Activated CD8-positive, alpha-beta memory T cell treated with anti-CD3 and anti-CD28 coated beads, Interleukin-2, amount 50 U/mL, for 1 hour (primary cell): ENCODE results near the gene ZXDC.

Experiments
- DNase-seq: peaks from one replicate; pipeline ENCODE4 v3.0.0-alpha.2; 2020; ENCODE audit errors: extremely low read depth

The ZXDC gene

DNA sequence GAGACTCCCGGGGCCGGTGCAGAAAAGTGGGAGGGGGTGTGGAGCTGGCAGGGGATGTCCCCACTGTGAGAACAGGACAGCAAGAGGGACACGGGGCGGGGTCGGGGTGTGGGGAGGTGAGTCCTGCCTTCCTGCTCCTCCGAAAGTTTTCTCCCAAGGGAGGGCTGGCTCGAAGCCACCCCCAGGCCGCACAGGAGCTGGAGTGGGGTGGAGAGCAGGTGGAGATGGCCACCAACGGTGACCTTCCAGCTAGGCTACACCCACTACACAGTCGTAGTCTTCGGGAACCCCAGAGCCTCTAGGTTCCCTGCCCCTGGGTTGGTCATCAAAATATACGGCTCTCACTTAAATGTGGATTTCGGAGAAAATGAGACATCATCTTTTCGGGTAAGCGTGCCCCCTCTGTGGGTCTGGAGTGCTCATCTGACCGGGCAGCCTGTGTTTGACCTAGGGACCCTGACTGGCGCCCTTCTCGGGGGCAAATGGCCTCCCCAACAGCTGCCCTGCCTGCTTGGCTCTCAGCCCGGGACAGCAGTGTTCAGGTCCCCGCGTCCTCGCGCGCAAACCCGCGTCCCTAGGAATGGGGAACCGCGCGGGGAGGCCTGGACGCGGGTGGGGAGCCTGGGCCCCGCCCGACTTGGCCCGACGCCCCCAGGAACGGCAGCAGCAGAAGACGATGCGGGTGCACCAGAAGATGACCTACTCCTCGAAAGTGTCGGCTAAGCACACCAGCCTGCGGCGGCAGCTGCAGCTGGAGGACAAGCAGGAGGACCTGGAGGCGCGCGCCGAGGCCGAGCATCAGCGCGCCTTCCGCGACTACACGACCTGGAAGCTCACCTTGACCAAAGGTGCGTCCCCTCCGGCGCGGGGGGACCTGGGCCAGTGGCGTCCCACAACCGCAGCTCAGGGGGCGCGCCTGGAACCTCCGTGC lies 59.8 kb downstream of the ZXDC start:
- no peak for DNase-seq

DNA sequence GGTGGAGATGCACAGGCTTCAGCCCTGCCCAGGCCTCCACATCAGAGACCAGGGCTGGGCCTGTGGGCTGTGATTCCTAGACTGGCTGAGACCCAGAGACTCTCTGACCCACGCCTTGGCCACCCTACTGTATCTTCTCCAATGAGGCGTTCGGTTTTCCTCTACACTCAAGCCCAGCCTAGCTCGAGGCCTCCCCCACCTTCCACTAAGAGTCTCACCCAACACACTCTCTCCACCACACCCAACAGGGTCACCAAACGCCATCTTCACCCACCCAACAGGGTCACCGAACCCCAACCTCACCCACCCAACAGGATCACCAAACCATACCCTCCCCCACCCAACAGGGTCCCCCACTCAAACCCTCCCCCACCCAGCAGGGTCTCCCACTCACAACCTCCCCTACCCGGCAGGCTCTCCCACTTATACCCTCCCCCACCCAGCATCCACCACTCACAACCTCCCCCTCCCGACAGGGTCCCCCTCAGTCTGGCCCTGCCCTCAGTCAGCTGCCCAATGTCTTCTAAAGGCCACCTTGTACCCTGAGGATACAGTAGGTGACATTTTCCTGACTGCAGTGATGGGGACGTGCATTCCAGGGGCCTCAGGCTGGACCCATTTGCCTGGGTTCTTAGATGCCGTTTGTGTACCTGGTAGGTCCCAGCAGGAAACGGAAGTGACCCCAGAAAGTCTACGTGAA lies 60.6 kb downstream of the ZXDC start:
- DNase-seq = no peak

DNA sequence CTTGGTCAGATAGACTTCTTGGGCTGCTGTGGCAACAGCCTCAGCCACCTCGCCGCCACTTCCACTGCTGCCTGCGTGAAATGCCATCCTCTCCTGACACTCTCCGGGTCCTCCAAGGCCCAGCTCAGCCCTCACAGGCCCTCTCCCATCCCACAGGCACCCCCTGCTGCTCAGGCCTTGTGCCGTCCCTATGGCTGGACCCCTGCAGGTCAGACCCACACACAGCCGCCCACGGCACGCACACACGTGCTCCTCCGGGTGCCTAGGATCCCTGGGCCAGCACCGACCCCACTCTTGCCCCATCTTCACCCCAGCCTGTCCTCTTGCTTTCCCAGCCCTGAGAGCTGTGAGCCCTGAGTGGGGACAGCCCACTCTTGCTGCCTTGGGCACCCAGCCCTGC lies 61.3 kb downstream of the ZXDC start:
- no peak for DNase-seq

DNA sequence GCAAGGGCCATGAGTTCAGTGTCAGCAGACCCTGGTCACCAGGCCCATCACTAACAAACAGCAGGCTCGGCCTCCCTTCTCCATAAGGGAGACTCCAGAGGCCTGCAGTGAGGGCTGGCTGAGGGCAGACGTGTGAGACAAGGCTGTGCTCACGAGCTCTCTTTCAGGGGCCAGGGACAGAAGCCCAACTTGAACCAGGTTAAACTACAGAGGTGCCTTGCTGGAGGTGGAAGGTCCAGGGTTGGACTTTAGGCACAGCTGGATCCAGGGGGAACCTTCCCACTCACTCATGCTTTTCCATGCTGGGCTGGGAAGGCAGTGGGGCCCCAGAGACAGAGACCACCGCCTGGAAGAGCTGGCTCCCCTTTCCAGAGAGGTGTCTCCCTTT lies 62.0 kb downstream of the ZXDC start:
- DNase-seq = no peak

DNA sequence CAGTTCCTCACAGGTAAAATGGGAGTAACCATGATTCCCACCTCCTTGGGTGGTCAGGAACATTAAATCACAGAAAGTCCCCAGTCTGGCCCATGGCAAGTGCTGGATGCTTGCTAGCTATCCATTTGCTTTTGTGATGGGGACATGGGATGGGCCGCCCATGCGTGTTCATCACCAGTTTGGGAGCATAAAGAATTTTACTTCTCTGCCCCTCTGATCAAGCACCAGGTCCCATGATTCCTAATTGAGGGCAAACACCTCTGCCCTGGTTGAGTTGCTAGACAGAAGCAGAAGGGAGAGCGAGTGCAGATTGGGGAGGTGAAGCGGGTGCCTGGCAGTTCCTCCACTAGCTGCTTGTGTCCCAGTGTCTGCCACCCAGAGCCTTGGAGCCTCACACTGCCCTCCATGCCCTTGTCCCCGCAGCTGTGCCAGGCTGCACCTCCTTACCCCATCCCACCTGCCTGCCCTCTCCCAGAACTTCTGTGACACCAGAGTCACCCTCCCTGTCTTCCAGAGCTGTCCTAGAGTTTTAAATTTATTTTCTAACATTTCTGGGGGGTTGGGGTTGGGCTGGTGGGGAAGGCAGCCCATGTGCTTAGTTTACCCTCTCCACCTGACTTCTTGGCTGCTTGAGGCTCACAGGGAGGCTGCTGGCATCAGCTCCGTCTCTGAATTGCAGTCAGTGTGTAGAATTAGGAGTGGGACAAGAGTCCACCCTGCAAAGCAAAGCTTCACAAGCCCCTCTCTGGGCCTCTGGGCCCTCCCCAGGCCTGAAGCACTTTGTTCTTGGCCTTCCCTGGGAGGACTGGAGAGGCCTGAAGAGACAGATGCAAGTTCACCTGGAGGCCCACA lies 62.6 kb downstream of the ZXDC start:
- no peak for DNase-seq

DNA sequence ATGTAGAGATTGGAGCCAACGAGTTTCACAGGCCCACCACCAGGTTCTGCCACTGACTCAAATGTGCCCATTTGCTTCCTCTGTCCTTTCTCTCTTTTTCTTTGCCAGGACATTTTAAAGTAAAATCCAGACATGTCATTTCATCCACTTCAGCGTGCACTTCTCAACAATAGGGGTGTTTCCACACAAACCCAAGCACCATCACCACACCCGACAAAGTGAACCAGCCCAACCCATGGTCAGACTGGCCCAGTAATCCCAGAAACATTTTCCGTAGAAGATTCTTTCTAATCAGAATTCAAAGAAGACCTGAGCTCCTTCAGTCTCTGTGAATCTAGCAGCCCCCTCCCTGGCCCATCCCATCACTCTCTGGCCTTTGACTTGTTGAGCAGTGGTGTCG lies 67.6 kb downstream of the ZXDC start:
- no peak for DNase-seq

DNA sequence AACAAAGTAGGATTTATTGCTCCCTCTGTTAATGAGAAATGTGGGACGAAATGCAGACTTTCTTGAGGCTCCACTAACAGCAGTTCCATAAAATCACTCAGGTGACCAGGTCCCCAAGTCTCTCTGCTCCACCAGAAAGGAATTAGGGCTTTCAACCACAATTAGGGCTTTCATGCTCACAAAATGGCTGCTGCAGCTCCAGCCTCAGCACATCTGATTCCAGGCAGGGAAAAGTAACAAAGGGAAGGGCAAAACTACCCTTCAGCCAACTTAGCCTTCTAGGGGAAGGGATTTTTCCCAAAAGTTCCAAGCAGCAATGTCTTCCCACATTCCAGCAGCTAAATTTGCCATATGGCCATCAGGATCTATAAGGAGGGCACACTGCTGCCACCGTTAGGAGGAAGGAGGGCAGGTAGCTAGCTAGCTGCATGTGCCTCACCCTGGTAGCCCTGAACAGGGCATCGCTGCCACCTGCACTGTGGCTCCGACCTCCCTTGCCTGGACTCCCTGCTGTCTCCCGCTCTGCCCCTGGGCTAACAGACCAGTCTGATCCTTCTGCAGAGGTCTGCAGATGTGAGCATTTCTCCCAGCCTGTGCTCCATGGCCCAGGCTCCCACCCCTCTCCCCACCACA lies 68.2 kb downstream of the ZXDC start:
- DNase-seq = no peak

DNA sequence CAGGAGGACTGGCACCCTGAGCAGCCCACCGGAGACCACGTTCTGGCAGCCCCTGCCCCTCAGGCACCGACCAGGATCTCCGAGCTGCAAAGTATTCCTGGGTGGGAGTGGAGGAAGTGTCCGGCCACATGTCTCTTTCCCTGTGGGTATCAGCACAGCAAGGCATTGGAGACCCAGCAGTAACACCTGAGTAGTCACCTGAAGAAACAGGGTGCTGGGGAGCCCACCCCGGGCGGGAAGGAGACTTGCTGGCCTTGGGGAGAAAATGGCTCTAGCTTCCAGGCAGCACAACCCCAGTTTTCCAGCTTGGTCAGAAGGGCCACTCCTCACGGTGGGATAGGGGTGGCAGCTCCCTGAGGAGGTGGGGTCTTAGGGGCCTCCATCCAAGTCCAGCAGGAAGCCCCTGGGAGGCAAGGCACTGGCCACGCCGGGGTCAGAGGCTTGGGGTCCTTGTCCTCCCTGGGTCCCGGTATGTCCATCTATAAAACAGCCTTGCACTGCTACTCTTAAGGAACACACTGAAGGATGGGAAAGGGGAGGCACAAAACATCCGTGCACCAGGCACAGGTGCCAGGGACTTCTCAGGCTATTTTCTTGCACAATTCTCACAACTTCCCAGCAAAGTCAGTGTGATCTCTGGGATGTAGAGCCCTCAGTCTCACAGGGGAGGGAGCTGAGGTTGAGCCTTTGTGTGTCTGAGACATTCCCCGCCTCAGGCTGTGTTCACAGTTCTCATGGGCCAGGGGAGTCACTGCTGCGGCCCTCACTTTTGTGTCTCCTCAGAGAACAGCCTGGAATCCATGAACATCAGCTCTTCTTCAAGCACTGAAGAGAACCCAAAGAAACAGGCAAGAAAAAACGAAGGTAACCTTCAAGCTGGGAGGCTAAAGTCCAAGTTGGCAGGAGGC lies 69.0 kb downstream of the ZXDC start:
- no peak for DNase-seq

DNA sequence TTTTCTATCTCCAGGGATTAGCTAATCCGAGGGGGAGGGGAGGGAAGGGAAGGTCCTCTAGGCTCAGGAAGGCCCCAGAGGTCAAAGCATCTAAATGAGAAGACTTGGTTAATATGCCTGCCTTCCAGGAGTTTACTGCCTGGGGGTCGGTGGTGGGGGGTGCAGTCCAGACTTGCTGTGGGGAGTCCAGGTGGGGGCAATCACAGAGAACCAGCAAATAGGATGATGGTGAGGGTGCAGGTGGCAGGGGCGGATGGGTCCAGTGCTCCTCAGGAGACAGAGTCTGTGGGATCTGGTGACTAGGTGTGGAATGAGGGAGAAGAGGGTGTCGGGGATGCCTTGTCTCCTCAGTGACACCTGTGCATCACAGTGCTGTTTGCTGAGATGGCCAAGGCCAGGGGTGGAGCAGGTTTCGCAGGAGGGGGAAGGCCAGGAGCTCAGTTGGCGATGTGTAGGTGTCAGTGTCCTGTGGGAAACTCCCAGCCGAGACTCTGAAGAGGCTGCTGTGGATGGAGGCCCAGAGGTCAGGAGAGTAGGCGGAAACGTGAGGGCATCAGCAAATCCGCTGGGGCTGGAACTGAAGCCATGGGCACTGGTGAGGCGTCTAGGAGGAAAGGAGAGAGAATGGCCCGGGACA lies 72.9 kb downstream of the ZXDC start:
- DNase-seq = no peak

DNA sequence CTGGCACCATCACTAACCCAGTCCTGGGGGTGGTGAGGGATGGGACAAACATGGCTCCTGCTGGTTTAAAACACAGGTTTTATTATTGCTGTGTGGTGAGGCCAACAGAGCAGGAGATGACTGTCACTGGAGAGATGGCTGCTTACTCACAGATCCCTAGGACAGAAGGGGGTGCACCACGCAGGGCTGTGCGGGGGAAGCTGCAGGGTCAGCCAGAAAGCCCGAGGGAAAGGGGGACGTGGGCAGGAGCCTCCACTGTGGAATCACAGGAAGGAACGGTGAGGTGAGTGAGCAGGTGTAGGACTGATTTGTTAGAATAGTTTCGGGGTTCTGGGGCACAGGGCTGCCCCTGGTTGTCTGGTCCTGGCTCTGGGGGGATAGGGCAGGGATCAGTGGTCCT lies 73.5 kb downstream of the ZXDC start:
- no peak for DNase-seq

DNA sequence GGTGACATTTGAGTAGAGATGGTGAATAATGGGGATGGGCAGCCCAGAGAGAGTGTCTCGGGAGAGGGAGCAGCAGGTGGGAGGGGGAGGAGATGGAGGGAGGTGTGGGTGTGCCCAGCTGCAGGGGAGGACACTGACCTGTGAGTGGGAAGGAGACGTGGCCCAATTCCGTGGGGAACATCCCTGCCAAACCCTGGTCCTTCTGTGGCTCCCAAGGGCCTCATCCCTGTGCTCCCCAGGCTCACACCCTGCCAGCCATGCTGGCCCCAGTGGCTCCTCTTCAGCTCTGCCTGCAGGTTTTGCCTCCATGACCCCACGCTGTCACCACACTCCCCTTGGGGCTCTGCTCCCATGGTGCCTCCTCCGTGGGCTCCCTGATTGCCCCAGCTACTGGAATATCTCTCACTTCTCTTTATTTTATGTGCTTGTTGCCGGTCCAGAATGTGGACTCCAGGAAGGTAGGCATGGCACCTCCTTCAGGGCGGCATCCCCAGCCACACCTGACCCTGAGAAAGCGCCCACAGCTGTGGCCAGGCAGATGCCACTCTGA lies 74.0 kb downstream of the ZXDC start:
- DNase-seq = no peak

DNA sequence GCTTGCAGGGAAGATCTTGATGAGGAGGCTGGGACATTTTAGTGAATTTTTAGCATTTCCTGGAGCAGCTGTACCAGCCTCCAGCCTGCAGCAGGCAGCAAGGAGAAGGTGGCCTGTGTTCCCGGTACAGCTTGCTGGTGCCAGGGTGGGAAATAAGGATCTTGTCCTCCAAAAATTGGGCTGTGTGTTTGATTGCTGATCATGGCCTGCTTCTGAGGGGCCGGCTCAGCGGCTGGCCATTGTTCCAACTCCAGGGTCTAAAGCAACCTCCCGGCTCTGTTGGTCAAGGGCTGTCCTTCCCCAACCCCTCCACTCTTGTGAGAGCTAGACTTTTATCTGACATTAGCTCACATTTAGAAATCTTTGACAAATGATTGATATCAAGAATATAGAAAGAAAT lies 75.9 kb downstream of the ZXDC start:
- DNase-seq = no peak

DNA sequence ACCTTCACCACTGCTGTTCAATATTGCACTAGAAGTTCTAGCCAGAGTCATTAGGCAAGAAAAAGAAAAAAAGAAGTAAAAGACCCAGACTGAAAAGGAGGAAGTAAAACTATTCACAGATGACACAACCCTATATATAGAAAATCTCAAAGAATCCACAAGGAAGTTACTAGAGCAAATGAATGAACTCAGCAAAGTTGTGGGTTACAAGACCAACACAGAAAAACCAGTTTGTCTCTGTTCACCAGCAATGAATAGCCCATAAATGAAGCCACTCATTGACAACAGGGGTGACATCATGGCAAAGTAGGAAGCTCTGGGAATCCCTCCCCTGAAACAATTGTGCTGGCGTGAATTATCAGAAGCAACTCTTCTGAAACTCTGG lies 76.3 kb downstream of the ZXDC start:
- DNase-seq = no peak

DNA sequence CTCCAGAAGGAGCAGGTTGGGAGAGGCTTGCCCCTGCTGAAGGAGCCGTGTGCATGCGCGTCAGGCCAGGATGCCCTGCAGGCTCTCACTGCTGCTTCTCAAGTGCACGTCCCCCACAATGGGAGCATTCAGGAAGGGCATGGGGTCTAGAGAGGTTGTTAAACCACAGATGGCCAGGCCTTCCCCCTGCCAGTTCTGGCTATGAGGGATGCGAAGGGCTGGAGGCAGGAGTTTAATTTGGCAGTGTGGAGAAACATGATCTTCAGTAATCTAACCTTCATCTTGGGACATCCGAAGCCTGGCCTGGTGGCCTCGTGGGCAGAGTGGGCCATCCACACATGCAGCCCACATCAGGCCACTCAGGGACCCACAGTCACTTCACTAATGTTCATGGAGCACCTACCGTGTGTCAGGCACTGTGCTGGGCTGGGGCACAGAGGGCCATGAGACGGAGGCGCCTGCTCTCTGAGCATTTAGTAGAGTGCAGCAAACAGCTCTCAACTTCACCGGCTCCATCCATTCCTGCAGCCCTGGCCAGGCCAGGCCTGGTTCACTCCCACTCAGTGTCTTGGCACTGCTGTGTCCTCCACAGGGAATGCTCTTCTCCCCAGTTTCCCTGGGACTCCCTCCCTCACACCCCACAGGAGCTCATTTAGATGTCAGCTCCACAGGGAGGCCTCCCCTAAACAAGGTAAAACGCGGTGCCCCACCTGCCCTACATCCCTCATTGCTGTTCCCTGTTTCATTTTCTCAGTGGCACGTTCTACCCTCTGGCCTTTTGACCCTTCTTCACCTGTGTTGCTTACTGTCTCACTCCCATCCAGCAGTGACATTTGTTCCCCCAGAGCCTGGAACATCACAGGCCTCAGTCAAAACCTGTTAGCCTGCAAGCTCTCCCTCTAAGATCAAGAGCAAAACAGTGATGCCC lies 77.0 kb downstream of the ZXDC start:
- no peak for DNase-seq

DNA sequence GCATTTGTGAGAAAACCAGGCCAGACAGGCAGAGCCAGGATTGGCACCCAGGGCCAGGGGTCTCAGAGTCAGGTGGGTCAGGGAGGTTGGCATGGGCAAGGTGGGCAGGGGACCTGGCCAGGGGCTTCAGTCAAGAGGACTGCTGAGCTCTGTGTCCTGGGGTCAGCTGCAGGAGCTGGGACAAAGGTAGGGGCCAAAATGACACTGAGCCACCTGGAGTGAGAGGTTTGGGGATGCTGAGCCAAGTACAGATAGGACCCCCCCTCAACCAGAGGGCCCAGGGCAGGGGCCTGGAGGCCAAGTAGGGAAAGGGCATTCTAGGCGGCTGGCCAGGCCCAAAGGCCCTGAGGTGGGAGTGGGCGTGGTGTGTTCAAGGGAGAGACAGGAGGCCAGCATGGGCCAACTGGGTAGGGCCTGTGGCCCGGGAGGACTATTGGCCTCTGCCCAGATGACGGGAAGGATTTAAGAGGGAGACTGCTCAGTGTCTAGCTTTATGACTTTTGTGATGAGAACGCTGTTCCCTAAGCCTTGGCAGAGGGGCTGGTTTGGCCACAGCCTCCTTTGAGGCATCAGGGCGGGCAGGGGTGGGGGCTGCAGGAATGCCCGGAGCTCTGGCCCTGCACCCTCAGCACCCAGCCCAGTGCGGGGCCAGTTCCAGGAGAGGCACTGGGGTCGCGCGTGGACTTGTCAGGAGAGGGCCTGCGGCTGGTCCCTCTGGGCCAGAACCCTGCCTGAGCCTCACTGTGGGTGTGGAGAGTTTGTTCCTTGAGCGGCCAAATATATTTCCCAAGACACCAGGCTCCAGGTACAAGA lies 77.9 kb downstream of the ZXDC start:
- no peak for DNase-seq

DNA sequence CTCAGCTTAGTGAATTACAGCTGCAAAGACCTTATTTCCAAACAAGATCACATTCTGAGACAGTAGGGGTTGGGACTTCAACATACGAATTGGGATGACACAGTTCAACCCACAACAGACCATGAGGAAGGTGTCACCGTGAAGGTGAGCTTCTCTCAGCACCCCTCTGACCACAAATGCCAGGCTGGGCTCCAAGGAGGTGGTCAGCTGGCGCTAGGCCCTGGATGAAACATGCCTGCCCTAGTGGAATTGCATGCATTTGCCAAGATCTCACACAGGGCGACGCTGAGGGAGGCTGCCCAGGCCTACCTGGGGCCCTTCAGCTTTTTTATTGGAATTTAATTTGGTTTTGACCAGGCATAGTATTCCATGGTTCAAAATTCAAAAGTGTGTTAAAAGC lies 79.2 kb downstream of the ZXDC start:
- no peak for DNase-seq

DNA sequence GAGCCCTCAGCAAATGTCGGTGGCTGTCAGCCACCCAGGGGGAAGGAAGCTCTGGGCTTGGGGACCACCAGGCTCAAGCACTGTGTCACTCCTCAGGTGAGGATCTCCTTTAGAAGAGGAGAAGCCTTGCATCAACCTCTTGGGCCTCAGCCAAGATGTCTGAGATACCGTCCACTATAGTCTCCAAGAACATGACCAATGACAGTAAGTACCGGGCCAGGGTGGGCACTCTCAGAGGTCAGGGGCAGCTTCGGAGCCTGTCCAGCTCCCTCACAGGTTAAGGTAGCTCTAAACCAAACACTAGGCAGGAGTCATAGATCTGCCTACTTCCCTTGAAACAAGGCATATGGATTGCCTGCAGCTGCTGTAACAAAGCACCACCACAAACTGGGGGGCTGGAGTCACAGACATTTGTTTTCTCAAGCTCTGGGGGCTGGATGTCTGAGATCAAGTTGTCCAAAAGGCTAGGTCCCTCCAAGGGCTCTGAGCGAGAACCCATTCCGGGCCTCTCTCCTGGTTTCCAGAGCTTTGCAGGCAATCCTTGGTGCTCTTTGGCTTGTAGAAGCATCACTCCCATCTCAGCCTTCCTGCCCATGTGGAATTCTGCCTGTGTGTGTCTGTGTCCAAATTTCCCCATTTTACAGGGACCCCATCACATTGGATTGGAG lies 79.7 kb downstream of the ZXDC start:
- DNase-seq = no peak

DNA sequence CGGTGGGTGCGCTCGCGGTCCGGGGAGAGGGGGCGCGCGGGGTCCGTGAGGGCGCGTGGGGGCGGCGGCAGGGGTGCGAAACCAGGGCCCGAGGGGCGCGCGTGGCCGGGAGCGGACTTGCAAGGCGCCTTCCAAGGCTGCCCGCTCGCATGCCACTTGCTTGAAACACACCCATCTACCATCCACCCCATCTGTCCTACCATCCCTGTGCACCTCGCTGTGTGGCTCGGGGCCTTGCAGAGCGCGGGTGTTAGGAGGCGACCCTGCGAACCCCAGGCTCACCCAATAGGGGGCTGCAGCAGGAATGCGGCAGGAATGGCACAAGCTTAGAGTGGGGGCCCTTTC lies 80.7 kb downstream of the ZXDC start:
- no peak for DNase-seq
